AG09309 (cell line): ENCODE data around the gene PARP8.

ENCODE experiments used
- DNase-seq: peaks from one replicate; pipeline ENCODE4 v3.0.0-alpha.2; 2010; ENCODE audit warnings: low read depth
- H3K4me3 ChIP-seq: 2 replicates; pipeline ENCODE4 v1.5.1; 2011; ENCODE audit warnings: mild to moderate bottlenecking, low read depth, low read length, moderate library complexity; ENCODE audit not compliant: control insufficient read depth
- TF ChIP-seq, protein P1 (sequence below): IDR thresholded peaks from 2 replicates; pipeline ENCODE4 v1.5.1; 2011; ENCODE audit warnings: mild to moderate bottlenecking, low read depth, low read length, inconsistent platforms; ENCODE audit not compliant: insufficient read depth, control insufficient read depth; ENCODE audit errors: missing control alignments

Gene PARP8

DNA sequence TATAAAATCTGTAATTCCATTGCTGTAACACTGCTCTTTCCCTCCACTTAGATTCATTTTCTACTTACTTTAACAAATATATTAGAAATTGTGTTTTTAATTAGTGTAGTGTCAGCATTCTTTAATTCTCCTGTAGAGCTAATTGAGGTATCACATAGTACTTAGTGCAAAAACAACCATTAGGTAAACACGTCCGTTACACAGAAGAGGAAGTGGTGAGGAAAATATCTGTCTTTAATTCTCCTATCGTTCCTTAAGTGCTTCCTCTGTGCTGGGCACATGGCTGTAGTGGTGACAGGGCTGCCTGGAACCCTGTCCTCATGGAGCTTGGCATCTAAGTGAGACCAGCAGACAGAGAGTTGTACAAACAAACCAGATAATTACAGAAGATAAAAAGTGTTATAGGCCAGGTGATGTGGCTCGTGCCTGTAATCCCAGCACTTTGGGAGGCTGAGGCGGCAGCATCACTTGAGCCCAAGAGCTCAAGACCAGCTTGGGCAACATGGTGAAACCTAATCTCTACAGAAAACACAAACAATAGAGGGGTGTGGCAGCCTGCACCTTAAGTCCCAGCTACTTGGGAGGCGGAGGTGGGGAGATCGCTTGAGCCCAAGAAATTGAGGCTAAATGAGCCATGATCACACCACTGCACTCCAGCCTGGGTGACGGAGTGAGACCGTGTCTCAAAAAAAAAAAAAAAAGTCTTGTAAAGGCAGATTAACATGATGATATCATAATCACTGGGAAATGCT, 36.4 kb downstream of the PARP8 start:
- DNase-seq: no peak
- TF ChIP-seq, protein P1, sequence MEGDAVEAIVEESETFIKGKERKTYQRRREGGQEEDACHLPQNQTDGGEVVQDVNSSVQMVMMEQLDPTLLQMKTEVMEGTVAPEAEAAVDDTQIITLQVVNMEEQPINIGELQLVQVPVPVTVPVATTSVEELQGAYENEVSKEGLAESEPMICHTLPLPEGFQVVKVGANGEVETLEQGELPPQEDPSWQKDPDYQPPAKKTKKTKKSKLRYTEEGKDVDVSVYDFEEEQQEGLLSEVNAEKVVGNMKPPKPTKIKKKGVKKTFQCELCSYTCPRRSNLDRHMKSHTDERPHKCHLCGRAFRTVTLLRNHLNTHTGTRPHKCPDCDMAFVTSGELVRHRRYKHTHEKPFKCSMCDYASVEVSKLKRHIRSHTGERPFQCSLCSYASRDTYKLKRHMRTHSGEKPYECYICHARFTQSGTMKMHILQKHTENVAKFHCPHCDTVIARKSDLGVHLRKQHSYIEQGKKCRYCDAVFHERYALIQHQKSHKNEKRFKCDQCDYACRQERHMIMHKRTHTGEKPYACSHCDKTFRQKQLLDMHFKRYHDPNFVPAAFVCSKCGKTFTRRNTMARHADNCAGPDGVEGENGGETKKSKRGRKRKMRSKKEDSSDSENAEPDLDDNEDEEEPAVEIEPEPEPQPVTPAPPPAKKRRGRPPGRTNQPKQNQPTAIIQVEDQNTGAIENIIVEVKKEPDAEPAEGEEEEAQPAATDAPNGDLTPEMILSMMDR: no peak
- H3K4me3 ChIP-seq: no peak overlapping the region

DNA sequence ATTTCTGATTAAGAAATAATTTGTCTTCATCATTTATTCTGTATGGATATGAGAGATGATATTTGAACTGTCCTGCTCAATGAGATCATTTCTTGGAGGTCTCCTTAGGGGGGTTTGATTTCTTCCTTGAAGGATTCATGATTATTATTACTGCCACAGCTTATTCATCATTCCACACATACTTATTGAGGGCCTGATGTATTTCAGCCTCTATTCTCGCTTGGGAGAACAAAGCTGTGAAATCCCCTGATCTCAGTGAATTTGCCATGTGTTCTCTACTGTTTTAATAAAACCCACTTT, 36.9 kb downstream of the PARP8 start:
- TF ChIP-seq, protein P1: no peak
- no peak overlapping the region for H3K4me3 ChIP-seq
- DNase-seq: no peak

DNA sequence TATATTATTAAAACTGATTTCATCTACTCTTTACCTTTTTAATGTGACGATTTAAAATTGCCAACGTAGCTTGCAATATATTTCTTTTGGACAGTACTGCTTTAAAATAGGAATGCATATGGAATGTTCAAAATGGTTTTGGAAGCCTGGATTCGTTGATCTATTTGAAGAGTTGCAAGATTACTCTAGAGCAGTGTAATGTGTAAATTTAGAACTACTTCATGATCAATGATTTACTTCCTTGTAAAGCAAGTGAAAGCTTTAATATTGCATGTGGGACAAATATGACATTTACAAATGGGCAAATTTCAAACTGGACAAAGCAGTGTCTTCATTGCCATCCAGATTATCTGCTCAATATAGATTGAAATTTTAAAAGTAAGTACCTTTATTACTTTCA, 38.3 kb downstream of the PARP8 start:
- TF ChIP-seq, protein P1: no peak
- H3K4me3 ChIP-seq: no peak overlapping the region
- no peak for DNase-seq

DNA sequence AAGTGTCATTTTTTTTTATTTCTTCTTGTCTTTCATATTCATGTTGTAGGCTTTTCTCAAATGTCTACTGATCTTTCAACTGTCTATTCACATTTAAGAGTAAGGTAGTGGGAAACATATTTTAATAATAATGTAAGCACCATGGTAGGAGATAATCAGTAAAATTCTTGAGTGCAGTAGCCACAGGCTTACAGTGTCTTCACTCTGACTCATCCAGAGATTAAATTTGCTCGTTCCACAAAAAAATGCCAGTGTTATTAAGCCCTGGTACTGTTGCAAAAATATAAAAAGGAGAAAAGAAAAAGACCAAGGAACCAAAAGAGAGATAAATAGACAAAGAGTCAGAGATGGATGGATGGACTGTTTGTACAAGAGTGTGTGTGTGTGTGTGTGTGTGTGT, 43.0 kb downstream of the PARP8 start:
- DNase-seq: no peak
- TF ChIP-seq, protein P1: no peak
- H3K4me3 ChIP-seq: no peak overlapping the region

DNA sequence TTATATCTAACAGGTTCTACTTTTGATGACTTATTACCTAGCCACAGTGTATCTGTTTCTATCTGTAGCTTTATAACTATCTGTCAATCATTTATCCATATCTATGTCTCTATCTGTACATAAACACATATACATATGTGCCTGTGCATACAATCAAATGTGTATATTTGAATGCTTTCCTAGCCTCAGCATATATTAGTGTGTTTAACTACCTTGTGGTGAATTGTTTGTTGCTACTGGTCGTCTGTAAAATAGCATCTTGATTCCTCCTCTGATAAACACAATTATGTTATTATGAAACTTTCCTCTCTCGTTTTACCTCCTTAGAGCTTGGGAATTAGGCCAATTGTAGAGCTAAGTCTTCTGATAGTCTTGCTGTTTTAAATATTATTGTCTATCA, 44.4 kb downstream of the PARP8 start:
- TF ChIP-seq, protein P1: no peak
- no peak overlapping the region for H3K4me3 ChIP-seq
- DNase-seq: no peak

DNA sequence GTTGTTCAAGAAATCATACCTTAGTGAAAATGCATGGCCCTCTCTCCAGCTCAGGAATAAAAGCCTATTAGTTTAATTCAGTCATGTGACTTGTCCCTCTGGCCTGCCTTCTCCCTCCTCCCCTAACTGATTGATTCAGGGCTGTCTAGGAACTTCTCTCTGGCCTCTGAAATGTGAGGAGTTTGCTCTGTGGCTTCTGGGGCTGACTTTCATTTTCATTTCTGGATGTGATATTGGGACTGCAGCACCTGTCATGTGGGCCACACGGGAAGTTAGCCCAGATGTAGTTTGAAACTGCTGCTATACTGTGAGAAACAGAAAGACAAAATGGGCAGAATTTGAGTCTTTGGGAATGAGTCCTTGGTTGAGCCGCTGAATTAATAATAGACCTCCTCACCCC, 44.8 kb downstream of the PARP8 start:
- no peak overlapping the region for H3K4me3 ChIP-seq
- TF ChIP-seq, protein P1: no peak
- DNase-seq: no peak
